ENCODE results near the gene TOX2.

Gene TOX2

DNA sequence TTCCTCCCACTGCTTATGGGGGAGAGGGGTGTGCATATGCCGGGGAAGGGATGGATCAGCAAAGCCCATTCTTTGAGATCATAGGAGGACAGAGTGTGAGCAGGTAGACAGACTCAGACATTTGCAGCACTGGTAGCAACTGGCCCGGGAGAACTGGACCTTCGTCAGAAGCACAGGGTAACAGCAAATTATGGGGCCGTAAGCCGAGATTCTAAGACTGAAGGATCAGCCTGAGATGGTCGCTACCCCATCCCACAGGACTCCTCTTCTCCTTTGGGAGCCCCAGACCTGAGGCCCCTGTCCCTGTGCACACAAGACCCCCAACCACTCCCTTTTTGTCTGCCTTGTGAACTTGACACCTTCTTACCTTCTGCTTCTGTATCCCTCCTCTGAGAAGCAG lies 106.5 kb downstream of the TOX2 start:
- DNase-seq = no peak

DNA sequence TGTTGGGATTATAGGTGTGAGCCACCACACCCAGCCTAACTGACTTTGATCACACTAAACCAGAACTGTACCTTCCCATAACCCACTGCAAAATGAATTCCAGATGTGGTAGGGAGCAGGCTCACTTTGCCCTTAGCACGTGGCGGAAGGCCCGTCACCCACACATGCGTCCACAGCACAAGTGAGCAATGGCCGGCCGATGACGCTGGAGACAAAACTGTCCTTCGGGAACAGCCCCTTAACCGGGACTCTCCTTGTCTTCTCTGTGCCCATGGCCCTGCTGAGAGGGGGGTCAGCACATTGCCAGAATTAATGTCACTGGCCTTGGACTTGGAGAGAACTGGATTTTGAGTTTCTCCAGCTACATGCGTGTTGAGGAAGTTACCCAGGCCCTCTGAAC lies 107.2 kb downstream of the TOX2 start:
- no peak for DNase-seq

DNA sequence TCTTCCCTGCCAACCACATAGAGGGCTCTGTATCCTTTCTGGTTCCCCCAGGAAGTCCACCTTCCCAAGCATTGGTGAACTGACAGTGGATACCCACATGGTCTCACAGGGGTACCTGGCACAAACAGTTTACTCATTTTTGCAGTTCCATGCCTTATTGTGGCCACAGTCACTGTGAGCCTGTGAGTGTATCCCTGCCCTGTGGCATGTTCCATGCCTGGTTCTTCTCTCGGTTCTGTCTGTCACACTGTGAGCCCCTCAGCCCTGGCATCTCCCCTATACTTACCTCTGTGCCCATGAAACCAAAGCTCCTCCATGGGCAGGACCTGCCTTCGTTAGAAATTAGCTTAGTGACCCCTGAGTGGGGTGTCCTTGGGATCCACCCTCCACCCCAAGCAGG lies 107.8 kb downstream of the TOX2 start:
- DNase-seq = no peak

DNA sequence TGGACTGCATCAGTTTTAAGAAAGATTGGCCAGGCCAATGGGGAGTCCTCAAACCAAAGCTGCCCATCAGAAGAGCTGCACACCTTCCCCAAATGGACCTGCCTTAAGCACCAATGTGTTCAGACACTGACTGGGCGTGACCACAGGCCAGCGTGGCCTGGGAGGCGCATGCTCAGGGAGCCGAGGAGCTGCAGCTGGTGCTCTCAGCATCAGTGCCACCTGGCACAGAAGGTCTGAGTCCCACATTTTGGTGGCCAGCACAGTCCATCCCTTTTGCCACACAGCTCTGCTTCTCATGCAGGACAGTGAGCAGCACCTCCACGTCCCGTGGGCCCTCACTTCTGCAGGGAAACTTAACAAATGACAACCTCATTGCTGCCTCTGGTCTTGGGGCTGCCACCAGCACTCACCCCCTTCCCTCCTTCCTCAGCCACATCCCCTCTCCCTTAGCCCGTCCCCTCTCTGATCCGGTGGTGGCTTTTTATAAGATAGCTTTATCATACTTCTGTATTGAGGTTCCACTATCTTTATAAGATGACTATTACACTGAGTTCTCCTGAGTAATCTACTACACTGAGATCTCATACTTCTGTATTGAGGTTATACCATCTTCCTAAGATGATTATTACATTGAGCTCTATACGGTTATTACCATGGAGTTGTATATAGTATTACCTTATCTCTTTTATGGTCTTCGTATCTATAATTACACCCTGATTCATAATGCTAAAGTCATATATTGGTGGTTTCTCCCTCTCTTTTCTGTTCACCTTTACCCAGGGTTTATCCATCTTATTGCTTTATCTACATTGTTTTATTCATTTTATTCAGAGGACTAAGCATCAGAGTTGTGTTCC lies 109.1 kb downstream of the TOX2 start:
- no peak for DNase-seq

DNA sequence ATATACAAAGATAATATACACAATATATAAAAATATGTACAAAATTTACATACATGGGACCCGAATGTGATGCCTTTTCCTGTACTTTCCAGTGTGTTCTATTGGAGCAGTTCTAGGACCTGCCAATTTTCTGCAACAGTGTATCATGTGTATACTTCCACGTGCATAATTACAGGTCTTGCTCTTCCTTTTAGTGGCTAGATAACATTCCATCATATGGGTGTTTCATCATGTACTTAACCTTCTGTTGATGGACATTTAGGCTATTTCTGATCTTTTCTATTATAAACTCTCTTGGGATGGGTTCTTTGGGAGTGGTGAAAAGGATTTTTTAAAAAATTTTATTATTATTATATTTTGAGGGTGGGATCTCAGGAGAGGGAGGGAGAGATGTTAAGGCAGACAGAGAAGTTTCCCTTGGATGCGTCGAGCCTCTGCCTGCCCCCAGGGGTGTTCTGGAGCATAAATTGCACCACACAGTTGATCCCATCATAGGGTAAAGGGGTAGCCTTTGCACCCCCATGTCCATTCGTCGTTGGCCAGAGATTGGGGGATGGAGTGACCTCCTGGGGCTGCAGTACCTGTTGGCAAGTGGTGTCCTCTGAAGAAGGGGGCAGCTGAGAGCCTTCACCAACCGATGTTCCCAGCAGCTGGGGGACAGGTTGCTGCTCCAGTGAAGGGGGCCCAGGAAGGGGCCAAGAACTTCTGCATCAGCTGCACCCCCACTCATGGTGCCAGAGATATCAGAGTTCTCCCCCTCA lies 110.3 kb downstream of the TOX2 start:
- no peak for DNase-seq

DNA sequence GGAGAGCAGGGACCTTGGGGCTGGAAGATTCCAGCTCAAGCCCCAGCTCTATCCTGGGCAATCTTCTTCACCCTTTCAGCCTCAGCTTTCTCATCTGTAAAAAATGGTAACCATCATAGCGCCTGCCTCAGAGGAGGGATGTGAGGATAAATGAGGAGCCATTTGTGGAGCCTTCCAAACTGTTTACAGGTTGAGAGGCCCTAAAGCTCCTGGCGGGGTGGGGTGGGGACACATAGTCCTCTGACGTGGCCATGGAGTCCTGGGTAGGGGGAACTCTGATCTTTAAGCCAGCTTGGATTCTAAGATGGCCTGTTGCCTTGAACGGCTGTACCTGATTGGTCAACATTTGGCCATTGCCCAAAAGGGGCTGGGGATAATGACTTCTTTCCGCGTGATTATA lies 111.1 kb downstream of the TOX2 start:
- DNase-seq = no peak

DNA sequence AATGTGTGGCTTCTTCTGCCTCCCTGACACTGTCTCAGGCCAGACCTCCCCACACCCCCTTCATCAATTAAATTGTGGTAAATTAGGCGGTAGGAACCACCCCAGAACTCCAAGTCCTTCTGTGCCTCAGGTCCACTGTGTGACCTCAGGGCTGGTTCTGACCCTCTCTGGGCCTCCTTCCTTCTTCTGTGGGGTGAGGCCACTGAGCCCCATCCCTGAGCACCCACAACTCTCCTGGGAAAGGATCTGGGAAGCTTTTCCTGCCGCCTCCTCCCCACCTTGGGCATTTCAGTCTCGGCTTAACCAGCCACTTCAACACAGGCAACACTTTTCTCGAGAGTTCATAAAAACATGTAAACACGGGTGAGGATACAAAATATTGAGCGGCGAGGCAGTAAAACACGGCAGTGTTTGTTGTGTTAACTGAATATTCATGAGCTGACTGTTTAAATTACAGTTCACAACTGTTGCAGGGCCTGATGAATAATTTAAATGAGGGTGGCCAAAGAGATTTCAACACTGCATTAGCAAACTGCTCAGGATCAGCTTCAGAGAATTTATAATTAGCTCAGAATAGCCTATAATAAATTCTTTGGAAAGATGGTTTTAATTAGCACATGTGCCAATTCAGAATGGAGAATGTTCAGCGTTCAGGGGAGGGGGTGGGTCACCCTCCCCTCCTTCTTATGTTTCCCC lies 112.1 kb downstream of the TOX2 start:
- no peak for DNase-seq

DNA sequence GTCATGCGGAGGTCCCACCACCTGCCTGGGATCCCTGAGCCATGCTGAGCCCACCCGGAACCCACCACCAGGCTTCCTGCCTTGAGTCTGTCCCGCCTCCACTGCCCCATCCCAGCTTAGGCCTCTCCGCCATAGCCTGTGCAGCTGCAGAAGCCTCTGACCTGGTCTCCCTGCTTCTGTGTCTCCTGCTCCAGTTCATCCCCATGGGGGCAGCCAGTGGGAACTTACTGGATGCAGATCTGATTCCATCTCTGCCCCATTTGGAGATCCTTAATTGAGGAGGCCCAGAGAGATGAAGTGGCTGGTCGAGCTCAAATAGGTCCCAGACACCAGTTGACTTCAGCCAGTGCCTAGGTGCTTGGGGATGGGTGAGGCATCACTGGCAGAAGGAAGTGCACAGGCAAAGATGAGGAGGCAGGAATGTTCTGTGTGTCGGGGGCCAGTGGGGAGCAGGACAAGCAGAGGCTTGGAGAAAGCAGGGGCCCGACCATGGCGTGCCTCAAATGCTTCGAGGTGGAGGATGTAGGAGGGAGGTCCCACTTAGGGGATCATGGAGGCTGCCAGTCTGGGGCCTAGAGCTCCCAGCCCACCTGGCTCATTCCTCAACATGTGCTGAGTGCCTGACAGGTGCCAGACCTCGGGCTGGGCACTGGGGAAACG lies 112.8 kb downstream of the TOX2 start:
- DNase-seq = no peak

DNA sequence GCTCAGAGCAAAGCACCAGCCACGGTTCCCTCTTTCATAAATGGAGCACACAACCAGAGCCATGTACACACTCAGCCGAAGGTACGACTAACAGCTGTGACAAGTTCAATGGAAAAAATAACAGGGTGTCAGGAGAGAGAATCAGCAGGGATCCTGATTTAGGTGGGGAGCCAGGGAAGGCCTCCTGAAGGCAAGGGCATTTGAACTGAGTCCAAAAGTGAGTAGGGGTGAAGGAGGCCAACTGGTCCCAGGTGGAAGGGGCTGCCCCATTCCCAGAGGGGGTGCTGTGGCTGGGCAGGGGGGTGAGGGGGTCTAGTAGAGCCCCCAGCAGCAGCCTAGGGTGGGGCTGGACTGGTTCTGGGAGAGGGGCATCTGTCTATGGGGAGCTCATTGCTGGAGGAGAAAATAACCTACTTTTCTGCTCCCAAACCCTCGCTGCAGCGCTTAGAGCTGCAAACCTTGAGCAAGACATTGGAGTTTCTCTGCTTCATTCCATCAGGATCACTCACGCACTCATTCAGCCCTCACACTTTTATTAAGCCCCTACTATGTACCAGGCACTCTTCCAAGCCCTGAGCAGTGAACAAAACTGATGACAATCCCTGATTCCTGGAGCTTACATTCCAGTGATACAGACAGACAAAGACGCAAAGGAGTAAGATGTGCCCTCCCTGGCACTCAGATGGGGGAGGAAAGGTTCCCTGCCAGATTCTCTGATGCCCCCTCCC lies 113.5 kb downstream of the TOX2 start:
- DNase-seq = no peak

DNA sequence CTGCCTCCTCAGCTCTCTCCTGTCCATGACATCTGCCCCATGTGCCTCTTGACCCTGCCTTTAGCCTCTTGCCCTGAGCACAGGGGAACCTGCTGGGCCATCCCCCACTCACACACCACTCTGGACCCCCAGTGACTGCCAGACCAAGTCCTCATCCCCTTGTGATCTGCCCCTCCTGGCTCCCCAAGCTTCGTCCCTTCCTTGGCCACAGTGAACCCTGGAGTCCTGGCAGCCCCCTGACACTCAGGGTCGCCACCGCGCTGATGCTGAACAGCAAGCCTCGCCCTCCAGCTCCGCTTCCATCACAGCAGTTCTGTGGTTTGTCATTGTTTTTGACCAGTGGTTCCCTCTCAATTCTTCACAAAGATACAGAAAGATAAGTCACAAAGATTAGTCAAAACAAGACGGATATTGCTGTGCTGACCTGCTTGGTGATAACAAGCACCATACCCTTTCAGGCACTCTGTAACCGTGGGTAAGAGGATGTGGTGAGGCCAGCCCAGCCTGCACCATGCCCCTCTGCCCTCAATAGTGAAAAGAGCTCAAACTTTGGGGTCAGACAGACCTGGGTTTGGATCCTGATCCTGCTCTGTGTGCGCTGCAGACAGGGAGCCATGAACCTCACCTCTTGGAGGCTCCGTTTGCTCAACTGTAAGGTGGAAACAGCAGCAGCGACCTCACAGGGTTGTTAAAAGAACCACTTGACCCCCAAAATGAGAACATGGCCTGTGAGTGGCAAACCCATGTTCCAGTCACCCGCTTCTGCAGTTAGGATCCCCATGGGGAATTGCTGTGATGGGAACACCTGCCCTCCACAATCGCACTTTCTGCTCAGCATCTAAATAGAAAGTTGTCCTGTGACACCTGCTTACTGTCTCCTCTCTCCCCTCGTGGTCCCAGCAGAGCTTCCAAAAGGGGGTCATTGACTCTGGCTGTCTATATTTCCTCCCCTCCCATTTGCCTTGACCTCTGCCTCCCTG lies 114.5 kb downstream of the TOX2 start:
- DNase-seq = no peak

DNA sequence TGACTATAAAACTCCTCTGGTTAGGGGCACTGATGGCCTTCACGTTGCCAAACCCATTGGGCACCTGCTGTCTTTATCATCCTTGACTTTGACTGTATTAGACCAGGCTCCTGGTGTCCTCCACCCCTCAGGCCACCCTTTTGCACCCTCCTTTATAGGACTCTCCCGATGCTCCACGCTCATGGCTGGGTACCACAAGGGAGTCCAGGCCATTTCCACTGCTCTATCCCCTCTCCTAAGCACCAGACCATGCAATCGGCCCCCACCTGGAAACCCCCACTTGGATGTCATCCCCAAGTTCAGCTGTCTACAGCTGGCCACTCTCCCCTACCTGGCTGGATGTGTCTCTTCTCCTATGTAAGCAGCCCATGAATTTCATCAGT lies 115.2 kb downstream of the TOX2 start:
- no peak for DNase-seq

DNA sequence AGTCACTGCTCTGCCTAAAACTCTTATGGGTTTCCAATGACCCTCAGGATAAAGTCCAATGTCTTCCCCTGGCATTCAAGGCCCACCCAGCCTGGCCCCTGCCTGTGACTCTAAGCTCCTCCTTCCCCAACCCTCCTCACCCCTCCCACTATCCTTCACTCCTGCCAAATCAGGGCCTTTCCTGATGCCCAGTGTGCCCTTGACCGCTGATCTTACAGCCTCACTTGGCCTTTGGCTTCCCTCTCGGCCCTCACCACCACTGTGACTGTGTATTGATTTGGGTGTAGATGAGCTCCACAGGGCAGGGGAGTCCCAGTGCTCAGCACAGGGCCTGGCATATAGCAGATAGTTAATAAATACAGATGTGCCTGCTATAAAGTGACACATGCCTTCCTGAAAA lies 115.7 kb downstream of the TOX2 start:
- no peak for DNase-seq

DNA sequence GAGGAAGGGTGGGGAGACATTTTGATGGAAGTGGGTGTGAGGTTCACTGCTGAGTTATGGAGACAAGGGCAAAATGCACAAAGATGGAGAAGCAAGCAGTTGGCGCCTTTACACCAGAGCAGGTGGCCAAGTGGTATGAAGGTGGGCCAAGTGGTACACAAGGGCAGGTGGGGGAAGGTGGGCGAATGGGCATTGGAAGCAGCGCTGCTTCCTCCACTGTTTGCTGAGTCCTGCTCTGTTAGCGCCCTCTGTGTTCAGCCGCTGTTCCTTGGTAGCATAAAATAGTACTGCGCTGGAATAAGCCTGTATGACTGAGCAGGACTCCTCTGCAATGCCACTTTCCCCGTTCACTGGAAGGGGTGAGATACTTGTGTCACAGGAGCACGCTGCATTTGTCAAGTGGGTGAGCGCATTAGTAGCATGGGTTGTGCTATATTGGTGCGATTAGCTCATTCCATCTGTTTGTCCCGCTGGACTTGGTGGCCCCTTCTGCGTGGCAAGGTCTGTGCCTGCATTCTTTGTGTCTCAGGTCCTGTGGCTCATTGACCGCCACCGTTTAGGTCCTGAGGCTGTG lies 116.4 kb downstream of the TOX2 start:
- DNase-seq = no peak

DNA sequence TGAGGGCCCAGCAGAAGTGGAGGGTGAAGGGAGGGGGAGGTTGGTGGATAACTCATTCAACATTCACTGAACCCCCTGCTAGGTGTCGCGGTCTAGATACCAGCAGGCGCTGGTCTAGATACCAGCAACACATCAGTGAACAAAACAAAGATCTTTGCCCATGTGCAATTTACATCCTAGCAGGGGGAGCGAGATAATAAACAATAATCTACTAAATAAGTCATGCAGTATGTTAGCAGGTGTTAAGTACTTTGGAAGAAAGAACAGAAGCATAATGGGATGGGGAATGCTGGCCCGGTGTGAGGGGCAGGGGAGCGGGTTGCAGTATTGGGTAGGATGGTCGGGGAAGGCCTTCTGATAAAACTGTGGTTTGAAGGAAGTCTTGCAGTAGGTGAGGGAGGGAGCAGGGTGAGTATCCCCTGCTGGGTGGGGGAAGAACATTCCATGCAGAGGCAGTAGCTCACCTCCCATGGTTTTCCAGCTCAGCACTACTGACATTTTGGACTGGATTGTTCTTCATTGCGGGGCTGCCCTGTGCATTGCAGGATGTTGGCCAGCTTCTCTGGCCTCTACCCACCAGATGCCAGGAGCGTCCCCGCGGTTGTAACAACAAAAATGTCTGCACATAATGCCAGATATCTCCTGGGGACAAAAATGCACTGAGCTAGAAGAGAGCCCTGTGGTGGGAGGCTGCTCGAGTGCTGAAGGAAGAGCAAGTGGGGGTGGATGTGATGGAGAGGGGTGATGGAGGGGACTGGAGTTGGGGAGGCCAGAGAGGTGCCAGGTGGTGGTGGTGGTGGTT lies 117.3 kb downstream of the TOX2 start:
- no peak for DNase-seq

DNA sequence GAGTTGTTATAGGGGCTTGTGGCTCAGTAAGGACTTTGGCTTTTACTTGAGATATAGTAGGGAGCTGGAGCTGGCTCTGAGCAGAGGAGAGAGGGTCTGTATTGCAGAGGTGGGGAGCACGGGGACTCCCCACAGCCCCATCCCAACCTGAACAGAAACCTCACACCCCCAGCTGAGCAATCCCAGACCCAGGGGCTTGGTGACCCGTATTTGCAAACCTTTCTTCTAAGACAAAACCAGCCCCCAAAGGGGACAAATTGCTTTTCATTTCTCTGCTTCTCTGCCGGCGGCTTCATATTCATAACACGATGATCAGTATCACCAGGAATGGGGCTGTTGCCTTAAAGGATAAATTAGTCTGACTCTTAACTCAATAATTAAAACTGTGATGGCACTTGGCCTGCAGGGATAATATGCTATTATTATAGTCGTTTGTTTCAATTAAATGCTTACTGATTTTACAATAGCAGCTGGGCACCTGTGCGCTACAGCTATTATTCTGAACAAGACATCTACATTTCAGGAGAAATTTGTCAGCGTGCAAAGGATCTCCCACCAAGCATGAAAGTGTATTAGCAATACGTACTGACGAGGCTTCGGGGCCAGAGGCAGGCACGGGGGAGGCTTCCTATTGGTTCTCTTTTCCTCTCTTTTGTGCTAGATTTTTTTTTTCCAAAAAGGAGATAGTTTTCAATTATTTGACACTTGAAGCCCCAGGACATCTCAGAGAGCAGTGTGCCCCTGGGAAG lies 118.1 kb downstream of the TOX2 start:
- no peak for DNase-seq

DNA sequence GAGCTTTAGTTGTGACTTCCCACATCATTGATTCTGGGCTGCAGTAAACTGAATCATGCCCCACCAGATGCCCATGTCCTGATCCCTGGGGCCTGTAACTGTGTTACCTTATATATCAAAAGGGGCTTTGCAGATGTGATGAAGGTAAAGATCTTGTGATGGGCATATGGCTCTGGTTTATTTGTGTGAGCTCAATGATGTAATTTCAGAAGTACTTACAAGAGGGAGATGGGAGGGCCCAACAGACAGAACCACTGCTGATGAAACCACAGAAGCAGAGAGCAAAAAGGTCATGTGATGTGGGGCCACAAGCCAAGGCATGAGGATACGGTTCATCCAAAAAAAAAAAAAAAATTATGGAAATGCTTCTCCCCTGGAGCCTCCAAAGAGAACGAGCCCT lies 118.7 kb downstream of the TOX2 start:
- no peak for DNase-seq

DNA sequence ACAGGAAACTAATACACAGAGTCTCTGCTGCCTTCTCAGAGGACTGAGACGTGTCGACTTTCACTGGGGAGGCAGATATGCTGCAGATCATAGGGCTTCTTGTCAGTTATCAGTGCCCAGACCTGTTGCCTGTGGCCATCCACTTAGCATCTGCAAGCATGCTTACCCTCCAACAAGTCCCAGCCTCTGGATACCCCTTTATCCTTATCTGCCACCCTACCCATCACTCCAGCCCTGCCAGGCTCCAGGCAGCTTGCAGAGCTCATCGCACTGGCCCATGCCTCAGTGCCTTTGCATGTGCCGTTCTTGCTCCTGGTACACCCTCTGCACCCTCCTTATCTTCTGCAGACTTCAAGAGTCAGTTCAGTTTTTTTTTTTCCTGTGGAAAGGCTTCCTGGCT lies 119.2 kb downstream of the TOX2 start:
- no peak for DNase-seq

DNA sequence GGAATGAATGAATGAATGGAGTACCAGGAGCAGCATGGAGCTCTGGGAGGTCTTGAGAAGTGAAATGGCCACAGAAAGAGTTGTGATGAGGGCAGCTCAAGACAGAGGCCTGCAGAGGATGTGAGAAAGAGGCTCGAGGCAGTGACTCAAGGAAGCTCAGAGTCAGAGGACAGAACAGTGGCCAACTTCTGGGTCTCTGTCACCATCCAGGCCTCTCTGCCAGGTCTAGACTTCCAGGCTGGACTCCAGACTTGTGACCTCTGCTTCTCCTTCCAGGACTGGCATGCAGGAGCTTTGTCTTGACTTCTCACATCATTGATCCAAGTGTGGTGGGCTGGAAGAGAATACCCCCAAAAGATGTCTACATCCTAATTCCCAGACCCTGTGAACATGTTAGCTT lies 119.8 kb downstream of the TOX2 start:
- DNase-seq = no peak

DNA sequence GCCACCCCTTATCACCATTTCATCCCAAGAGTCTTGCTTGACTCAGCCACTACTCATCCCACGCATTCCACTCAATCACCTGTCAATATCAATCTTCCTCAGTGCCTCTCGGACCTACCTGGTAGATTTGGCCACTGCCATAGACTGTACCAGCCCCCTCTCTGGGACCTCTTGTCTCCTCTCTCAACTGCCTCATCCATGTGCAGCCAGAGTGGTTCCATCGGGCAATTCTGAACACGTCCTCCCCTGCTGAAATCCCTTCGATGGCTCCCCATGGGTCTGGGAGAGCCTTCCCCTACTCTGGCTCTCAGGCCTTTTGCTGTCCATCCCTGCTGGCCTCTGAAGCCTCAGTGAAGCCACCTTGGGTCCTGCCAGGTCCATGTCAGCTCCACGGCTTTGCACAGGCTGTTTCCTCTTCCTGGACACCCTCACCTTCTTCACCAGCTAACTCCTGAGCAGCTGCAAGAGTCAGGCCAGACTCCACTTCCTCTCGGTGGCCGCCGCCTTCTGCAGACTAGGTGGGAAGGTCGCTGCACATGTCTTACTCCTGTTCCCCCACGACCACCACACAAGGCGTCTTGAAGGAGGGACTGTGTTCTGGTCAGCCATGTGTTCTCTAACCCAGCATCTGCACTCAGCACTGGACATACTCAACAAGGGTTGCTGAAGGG lies 120.4 kb downstream of the TOX2 start:
- no peak for DNase-seq
